ENCODE measurements around the gene LRRC25. TPM values are rescaled to one million over a fixed set of nuclear protein-coding genes. Genes with fewer than 3 reads are reported as not detected.

LRRC25 gene
- total RNA-seq, 1 donor from 2014 or later = not detected

DNA sequence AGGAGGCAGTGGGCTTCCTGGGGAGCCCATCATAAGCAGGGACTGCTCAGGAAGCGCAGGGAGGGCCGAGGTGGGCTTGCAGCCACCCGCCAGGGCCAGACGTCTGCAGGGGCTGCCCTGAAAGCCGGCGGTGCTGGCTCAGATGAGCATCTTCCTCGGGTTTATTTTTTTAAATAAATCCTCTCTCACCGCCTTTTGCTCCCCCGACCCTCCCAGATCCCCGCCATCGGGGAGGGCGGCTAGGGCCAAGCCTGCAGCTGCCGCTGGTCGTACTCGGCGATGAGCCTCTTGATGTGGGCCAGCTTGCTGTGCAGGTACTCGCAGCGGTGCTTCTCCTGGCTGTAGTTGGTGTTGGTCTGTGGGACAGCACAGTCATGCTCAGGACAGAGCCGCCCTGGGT is 47.1 kb upstream of the LRRC25 start:
- no peak for DNase-seq (ENCODE audit: extremely low spot score, unreplicated experiment)
- TF ChIP-seq, protein P1, sequence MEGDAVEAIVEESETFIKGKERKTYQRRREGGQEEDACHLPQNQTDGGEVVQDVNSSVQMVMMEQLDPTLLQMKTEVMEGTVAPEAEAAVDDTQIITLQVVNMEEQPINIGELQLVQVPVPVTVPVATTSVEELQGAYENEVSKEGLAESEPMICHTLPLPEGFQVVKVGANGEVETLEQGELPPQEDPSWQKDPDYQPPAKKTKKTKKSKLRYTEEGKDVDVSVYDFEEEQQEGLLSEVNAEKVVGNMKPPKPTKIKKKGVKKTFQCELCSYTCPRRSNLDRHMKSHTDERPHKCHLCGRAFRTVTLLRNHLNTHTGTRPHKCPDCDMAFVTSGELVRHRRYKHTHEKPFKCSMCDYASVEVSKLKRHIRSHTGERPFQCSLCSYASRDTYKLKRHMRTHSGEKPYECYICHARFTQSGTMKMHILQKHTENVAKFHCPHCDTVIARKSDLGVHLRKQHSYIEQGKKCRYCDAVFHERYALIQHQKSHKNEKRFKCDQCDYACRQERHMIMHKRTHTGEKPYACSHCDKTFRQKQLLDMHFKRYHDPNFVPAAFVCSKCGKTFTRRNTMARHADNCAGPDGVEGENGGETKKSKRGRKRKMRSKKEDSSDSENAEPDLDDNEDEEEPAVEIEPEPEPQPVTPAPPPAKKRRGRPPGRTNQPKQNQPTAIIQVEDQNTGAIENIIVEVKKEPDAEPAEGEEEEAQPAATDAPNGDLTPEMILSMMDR (IDR thresholded peaks at IDR 0.05) = no peak
- Mint-ChIP-seq H3K27ac (ENCODE audit: unreplicated experiment) (no peak overlapping the region), H3K9me3 (ENCODE audit: unreplicated experiment) (no peaks in the 10 kb centered on the region), H3K36me3 (ENCODE audit: unreplicated experiment) (peaks cover 25% of the 10 kb centered on the region), H3K4me1 (ENCODE audit: unreplicated experiment) (peaks cover 13% of the 10 kb centered on the region), H3K27me3 (ENCODE audit: unreplicated experiment) (no peaks in the 10 kb centered on the region), H3K4me3 (ENCODE audit: unreplicated experiment) (no peak overlapping the region)

DNA sequence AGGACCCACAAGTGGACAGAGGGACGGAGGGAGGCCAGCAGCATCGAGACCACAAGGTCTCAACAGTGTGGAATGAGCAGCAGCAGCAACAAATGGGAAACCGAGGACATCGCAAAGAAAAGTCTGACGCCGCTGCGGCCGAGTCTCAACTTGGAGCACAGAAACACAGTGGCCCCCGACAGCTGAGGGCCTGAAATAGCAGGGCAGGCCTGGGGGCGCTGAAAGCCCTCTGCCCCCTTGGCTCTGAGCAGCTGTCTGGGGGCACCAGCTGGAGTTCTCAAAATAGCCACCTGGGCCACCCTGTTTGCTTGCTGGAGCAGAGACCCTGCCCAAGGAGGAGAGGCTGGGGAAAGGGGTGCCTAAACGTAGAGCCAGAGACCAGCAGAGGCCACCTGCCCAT is 46.4 kb upstream of the LRRC25 start:
- DNase-seq (ENCODE audit: extremely low spot score, unreplicated experiment) = no peak
- Mint-ChIP-seq H3K27ac (ENCODE audit: unreplicated experiment) (no peak overlapping the region), H3K4me1 (ENCODE audit: unreplicated experiment) (peaks cover 19% of the 10 kb centered on the region), H3K27me3 (ENCODE audit: unreplicated experiment) (no peaks in the 10 kb centered on the region), H3K4me3 (ENCODE audit: unreplicated experiment) (no peak overlapping the region), H3K36me3 (ENCODE audit: unreplicated experiment) (peaks cover 22% of the 10 kb centered on the region), H3K9me3 (ENCODE audit: unreplicated experiment) (no peaks in the 10 kb centered on the region)
- TF ChIP-seq, protein P1 (IDR thresholded peaks at IDR 0.05) = no peak

DNA sequence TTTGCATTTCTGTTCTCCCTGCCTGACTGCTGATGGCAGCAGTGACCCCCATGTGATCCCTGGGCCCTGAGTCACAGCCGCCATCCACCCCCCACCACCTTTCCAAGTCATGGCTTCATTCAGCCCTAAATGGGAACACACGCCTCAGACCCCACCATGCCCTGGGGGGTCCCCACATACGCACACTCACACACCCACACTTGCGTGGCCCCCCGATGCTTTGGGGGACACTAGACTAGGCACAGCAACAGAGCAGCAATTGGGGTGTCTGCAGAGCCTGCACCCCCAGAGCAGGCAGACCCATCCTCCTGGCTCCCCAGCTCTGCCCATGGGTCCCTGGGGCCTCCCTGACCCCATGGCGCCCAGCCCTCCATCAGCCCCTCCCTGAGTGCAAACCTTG is 46.0 kb upstream of the LRRC25 start:
- no peak overlapping the region for H3K4me3 Mint-ChIP-seq (ENCODE audit: unreplicated experiment)
- no peak overlapping the region for H3K27ac Mint-ChIP-seq (ENCODE audit: unreplicated experiment)
- DNase-seq (ENCODE audit: extremely low spot score, unreplicated experiment) = no peak
- H3K36me3 Mint-ChIP-seq (ENCODE audit: unreplicated experiment) = peaks cover 20% of the 10 kb centered on the region
- peaks cover 24% of the 10 kb centered on the region for H3K4me1 Mint-ChIP-seq (ENCODE audit: unreplicated experiment)
- TF ChIP-seq, protein P1 (IDR thresholded peaks at IDR 0.05) = no peak
- H3K9me3 Mint-ChIP-seq (ENCODE audit: unreplicated experiment) = no peaks in the 10 kb centered on the region
- no peaks in the 10 kb centered on the region for H3K27me3 Mint-ChIP-seq (ENCODE audit: unreplicated experiment)

DNA sequence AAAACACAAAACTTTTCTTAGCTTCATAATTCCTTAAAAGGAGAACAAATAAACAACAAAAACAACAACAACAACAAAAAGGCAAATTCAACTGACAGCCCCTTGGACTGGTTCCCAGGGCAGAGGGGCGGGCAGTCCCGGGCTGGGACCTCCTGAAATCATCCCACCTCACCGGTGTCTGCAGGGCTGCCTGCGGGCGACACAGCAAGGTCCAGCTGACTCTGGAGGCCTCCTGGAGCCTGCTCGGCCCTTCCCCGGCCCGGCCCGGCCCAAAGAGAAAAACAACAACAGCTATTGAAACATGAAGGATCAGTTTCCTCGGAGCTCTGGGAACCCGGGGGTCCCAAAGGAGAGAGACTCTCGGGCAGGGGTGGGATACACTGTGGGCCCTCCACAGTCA is 45.5 kb upstream of the LRRC25 start:
- TF ChIP-seq, protein P1 (IDR thresholded peaks at IDR 0.05) = no peak
- no peaks in the 10 kb centered on the region for H3K9me3 Mint-ChIP-seq (ENCODE audit: unreplicated experiment)
- H3K4me1 Mint-ChIP-seq (ENCODE audit: unreplicated experiment) = peaks cover 26% of the 10 kb centered on the region
- no peak overlapping the region for H3K4me3 Mint-ChIP-seq (ENCODE audit: unreplicated experiment)
- DNase-seq (ENCODE audit: extremely low spot score, unreplicated experiment) = no peak
- peaks cover 16% of the 10 kb centered on the region for H3K36me3 Mint-ChIP-seq (ENCODE audit: unreplicated experiment)
- no peaks in the 10 kb centered on the region for H3K27me3 Mint-ChIP-seq (ENCODE audit: unreplicated experiment)
- H3K27ac Mint-ChIP-seq (ENCODE audit: unreplicated experiment) = no peak overlapping the region

DNA sequence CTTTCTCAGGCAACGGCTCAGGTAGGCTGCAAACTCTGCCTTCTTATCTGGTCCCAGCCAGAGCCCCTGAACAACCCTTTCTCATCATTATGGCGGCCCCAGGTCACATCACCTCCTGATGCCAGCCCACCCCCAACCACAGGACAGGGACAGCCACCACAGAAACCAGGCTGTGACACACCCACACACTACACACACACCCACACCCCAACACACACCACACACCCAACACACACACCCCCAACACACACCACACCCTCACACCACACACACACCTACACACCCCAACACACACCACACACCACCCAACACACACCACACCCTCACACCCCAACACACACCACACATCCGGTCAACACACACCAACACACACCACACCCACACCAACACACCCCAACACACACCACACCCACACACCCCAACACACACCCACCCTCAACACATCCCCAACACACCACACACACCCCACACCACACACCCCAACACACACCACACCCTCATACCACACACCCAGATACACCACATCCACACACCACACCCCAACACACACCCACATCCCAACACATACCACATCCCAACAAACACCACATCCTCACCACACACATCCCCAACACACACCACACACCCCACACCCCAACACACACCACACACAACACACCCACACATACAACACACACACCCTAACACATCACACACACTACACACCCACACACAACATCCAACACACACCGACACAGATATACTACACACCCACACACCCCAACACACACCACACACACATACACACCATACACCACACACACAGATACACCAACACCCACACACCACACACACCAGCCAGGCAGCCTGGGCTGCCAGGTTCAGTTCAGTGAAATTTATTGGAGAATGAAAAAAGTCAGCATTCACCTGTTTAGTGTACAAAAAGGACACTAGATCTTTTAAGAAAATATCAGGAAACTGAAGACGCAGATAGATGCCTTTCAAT is 44.7 kb upstream of the LRRC25 start:
- no peaks in the 10 kb centered on the region for H3K9me3 Mint-ChIP-seq (ENCODE audit: unreplicated experiment)
- TF ChIP-seq, protein P1 (IDR thresholded peaks at IDR 0.05) = no peak
- H3K27ac Mint-ChIP-seq (ENCODE audit: unreplicated experiment) = peak overlapping the region; percentile 55
- peaks cover 12% of the 10 kb centered on the region for H3K36me3 Mint-ChIP-seq (ENCODE audit: unreplicated experiment)
- H3K27me3 Mint-ChIP-seq (ENCODE audit: unreplicated experiment) = no peaks in the 10 kb centered on the region
- H3K4me3 Mint-ChIP-seq (ENCODE audit: unreplicated experiment) = no peak overlapping the region
- peaks cover 27% of the 10 kb centered on the region for H3K4me1 Mint-ChIP-seq (ENCODE audit: unreplicated experiment)
- DNase-seq (ENCODE audit: extremely low spot score, unreplicated experiment) = no peak
